ENCODE data around the gene GALNT17.

The GALNT17 gene

DNA sequence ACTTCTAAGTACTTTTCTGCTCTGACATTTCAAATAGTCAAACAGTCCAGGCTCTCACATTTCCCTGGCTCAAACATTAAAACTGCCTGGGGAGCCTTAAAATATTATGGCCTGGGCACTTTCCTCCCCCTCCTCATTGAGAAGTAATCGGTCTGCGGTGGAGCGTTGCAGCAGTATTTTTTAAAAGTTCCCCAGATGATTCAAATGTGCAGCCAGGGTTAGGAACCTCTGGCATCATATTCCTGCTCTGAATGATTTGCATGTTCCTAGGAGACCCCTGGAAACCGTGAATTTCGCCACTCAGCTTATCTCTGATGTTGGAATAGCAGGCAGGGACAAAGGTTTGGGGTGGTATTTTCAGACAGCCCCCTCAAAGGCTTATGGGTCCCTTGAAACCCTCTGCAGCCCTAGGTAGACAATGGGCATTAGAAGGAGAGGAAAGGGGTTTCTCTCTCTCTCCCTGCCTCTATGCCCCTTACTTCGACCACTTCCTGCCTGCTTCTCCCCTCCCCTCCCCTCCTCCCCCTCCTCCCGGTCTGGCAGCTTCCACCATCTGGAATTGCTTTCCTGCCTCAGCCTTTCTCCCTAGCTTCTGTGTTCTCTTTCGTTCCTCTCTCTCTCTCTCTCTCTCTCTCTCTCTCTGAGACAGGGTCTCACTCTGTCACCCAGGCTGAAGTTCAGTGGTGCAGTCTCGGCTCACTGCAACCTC lies 622.2 kb downstream of the GALNT17 start:
- no peak for FAIRE-seq

DNA sequence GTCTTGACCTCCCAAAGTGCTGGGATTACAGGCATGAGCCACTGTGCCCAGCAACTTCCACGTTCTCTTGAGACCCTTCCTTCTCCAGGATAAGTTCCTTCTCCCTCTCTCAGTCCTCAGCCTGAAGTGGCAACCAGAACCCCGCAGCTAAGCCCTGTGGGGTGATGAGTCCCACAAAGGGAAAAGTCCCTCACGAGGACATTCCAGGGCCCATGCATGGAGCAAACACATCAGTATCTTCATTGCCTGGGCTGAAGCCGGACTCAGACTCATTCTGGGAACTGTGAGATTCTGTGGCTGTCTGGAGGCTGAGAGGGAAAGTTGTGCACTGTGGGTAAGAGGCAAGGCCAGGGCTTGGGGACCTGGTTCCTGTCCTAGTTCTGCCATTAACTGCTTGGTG lies 622.9 kb downstream of the GALNT17 start:
- FAIRE-seq, result no peak

DNA sequence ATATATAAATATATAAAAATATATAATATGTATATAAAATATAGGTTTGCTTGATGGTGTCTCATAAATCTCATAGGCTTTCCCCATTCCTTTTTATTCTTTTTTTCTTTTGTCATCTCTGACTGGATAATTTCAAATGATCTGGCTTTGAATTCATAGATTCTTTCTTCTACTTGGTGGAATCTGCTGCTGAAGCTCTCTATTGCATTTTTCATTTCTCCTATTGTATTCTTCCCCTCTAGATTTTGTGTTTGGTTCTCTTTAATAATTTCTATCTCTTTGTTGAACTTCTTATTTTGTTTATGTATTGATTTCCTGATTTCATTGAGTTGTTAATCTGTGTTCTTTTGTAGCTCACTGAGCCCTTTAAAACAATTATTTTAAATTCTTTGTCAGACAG lies 629.4 kb downstream of the GALNT17 start:
- no peak for FAIRE-seq
